ENCODE data around the gene STAG3. TPM values are rescaled to one million over a fixed set of nuclear protein-coding genes. Genes with fewer than 3 reads are reported as not detected.
A peak's percentile ranks its signal among the peaks of the same experiment; 100 is the strongest.
"Not testable (repeated sequence)": the region's sequence is repeated elsewhere in the genome, so short reads cannot be mapped to it uniquely, and the experiment has no call there.

STAG3 gene
- polyA plus RNA-seq (2014; cell fraction: cytosol; rRNA removed) = 1.8 and 2.8 TPM in 2 replicates
- polyA plus RNA-seq (2014; cell fraction: nucleus; rRNA removed) = 7.9 TPM in 2 replicates

- DNase-seq (ENCODE audit: low spot score) = peak; percentile 97
Measured at GRCh38 chr7:100177045-100178001, at the start of gene STAG3, which contains the start of gene GPC2. Gene STAG3 (plus strand): TSS chr7:100177918. CDS start chr7:100180557, 2,639 bp downstream. Gene GPC2 (minus strand): TSS chr7:100177381. CDS start chr7:100177199, 182 bp downstream.

GRCh38 chr7:100128637-100128963, 49.1 kb upstream of the STAG3 start:
- DNase-seq (ENCODE audit: low spot score) = no peak

- not testable (repeated sequence) for DNase-seq (ENCODE audit: low spot score)
Measured at GRCh38 chr7:100130220-100130607, 47.5 kb upstream of the STAG3 start.

GRCh38 chr7:100130608-100131453, 46.9 kb upstream of the STAG3 start:
- DNase-seq (ENCODE audit: low spot score) = peak; percentile 69

GRCh38 chr7:100132126-100132525, 45.6 kb upstream of the STAG3 start:
- no peak for DNase-seq (ENCODE audit: low spot score)

- peak; percentile 86 for DNase-seq (ENCODE audit: low spot score)
Measured at GRCh38 chr7:100132697-100133151, 45.0 kb upstream of the STAG3 start.

GRCh38 chr7:100137851-100138760, 39.6 kb upstream of the STAG3 start:
- DNase-seq (ENCODE audit: low spot score) = no peak

GRCh38 chr7:100141555-100141949, 36.2 kb upstream of the STAG3 start:
- no peak for DNase-seq (ENCODE audit: low spot score)

- no peak for DNase-seq (ENCODE audit: low spot score)
Measured at GRCh38 chr7:100142461-100142860, 35.3 kb upstream of the STAG3 start.

GRCh38 chr7:100146350-100146749, 31.4 kb upstream of the STAG3 start:
- DNase-seq (ENCODE audit: low spot score) = not testable (repeated sequence)

- no peak for DNase-seq (ENCODE audit: low spot score)
Measured at GRCh38 chr7:100147278-100147677, 30.4 kb upstream of the STAG3 start.

- DNase-seq (ENCODE audit: low spot score) = no peak
Measured at GRCh38 chr7:100148225-100148558, 29.5 kb upstream of the STAG3 start.

GRCh38 chr7:100148559-100149328, 29.0 kb upstream of the STAG3 start, which contains the start of gene LAMTOR4:
Gene LAMTOR4 (plus strand): TSS chr7:100148918. CDS start chr7:100148973, 55 bp downstream.
- DNase-seq (ENCODE audit: low spot score) = peak; percentile 100

GRCh38 chr7:100152404-100152803, 25.3 kb upstream of the STAG3 start:
- DNase-seq (ENCODE audit: low spot score) = no peak

GRCh38 chr7:100152937-100153666, 24.6 kb upstream of the STAG3 start:
- no peak for DNase-seq (ENCODE audit: low spot score)

GRCh38 chr7:100153708-100154535, 23.8 kb upstream of the STAG3 start:
- no peak for DNase-seq (ENCODE audit: low spot score)

- no peak for DNase-seq (ENCODE audit: low spot score)
Measured at GRCh38 chr7:100154651-100155491, 22.8 kb upstream of the STAG3 start.
